HG02623 (cell line): ENCODE measurements around the gene ORAI3.
A peak's percentile ranks its signal among the peaks of the same experiment; 100 is the strongest.

Experiments
- ATAC-seq: cut with Tn5 transposase; IDR thresholded peaks from one replicate; pipeline ENCODE4 v1.9.1; 2021; ENCODE audit warnings: moderate library complexity; ENCODE audit not compliant: unreplicated experiment

ORAI3 gene

DNA sequence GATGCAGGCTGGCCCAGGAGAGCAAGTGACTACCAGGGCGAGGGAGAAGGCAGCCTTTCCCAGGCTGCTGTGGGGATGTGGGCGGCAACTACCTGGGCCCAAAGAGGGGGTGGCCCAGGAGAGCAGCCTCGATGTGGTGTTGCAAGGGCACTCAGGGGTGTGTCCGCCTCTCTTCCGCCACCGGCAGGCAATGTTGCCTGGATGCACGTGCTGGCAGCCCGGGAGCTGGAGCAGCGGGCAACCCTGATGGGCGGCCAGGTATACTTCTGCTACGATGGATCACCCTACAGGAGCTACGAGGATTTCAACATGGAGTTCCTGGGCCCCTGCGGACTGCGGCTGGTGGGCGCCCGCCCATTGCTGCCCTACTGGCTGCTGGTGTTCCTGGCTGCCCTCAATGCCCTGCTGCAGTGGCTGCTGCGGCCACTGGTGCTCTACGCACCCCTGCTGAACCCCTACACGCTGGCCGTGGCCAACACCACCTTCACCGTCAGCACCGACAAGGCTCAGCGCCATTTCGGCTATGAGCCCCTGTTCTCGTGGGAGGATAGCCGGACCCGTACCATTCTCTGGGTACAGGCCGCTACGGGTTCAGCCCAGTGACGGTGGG, 38.8 kb downstream of the ORAI3 start:
- ATAC-seq = no peak

DNA sequence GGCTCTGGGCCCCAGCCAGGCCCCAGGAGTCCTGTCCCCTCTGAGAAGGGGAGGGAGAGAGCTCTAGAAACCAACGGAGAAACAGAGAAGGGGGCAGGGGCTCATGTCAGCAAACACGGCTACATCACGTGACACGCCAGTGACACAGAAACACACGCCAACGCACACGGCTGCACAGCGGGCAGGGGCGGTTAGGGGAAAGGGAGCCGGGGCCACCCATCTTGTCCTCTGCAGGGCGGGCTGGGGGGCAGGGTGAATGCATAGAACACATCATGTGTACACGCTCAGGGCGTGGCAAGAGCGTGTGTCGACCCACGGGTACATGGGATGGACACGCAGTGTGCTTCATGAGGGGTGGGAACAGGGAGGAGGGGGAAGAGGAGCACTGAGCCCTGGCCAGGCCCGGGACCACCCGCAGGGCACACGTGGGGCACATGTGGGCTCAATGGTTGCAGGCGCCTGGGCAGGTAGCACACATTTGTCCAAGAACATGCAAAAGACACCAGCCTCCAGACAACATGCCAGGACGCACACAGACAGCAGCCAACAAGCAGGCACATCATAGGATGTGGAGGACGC, 40.7 kb downstream of the ORAI3 start:
- ATAC-seq = no peak

GRCh38 chr16:30990105-30990504, 41.2 kb downstream of the ORAI3 start:
- no peak for ATAC-seq

GRCh38 chr16:30991052-30991451, 42.2 kb downstream of the ORAI3 start:
- no peak for ATAC-seq

DNA sequence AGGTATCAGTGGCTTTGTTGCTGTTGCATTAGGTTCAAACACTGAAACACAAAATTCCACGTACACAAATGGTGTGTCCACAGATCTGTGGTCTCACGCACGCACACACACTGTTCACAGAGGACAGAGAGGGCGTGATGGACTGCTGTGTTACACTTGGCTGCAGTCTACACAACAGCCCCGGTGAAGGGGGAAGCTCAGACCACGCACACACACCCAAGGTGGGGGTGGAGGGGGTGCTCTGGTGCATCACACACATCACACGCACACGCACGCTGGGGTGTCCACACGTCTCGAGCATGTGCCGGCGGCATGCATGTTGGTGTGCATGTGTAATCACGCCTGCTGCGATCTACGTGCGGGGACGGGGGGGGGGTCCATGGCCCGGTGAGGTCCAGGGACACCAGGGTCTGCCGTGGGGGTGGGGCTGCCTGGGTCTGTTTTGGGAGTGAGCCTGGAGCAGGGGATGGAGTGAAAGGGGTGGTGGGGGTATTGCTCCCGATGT, 43.5 kb downstream of the ORAI3 start:
- no peak for ATAC-seq

DNA sequence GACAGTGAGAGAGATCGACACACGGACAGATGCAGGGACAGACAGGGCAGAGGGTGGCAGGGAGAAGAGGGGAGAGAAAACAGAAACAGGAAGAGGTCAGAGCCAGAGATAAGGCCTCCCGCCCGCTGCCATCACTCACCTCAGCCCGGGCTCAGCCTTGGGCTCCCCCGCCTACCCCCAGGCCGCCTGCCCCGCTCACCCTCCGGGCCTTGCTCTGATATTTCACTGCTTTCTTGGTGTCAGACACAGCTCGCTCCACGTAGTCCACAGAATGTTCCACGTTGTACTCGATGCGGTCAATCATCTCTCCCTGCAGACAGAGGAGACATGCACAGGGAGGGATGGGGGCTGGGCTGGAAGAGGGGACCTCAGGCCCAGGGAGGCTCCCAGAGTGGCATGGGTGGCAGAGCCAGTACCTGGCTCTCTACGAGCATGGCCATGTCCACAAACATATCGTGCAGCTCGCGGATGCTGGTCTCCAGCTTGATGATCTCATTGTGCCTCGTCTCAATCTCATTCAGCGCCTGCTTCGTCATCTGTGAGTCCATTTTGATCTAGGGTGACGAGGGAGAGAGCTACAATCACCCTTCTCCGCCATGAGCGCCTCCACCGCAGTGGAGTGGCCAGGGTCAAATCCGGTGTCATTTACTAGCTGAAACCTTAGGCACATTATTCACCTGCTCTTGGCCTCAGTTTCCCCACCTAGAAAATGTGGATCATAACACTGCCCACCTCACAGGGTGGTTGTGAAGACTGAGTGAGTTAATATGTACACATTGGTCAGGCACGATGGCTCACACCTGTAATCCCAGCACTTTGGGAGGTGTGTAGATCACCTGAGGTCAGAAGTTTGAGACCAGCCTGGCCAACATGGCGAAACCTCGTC, 44.3 kb downstream of the ORAI3 start:
- no peak for ATAC-seq

DNA sequence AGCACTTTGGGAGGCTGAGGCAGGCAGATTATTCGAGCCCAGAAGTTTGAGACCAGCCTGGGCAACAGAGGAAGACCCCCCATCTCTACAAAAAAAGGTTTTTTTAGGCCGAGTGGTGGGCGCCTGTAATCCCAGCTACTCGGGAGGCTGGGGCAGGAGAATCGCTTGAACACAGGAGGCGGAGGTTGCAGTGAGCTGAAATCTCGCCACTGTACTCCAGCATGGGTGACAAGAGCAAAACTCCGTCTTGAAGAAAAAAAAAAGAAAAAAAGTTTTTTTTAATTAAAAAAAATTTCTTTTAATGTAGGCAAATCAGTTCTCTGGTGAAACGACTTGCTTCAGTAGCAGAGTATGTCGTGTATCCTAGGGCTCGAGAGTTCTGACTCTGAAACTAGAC, 47.1 kb downstream of the ORAI3 start:
- no peak for ATAC-seq

GRCh38 chr16:30996324-30996984, 47.6 kb downstream of the ORAI3 start:
- no peak for ATAC-seq

DNA sequence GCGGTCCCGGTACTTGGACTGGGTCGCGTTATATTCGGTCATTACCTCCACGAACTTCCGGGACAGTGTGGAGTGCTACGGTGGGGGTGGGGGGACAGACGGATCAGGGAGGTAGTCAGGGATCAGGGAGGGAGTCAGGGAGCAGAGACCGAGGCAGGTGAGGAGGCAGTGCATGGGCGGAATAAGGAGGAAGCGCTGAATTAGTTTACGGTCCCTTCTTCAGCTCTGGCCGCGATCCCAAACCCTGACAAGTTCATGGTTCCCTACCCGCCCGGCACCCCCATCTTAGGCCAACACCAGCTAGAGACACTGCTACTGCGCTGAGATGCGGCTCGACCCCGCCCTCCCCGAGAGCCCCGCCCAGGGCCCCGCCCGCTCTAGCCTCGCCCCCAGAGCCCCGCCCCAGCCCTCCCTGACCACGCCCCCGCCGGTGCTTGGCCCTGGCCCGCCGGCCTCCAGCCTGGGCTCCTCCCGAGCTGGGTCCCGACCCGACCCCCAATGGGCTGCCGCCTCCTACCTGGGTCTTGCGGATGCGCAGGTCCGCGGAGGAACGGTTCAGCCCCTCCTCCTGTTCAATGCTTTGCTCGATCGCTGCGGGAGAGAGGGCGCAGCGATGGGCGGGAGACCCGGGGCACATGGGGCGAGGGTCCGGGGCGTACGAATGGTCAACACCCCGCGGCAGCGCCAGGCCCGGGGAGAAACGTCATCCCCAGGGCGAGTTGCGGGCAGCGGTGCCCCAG, 48.3 kb downstream of the ORAI3 start:
- ATAC-seq = peak; percentile 63

DNA sequence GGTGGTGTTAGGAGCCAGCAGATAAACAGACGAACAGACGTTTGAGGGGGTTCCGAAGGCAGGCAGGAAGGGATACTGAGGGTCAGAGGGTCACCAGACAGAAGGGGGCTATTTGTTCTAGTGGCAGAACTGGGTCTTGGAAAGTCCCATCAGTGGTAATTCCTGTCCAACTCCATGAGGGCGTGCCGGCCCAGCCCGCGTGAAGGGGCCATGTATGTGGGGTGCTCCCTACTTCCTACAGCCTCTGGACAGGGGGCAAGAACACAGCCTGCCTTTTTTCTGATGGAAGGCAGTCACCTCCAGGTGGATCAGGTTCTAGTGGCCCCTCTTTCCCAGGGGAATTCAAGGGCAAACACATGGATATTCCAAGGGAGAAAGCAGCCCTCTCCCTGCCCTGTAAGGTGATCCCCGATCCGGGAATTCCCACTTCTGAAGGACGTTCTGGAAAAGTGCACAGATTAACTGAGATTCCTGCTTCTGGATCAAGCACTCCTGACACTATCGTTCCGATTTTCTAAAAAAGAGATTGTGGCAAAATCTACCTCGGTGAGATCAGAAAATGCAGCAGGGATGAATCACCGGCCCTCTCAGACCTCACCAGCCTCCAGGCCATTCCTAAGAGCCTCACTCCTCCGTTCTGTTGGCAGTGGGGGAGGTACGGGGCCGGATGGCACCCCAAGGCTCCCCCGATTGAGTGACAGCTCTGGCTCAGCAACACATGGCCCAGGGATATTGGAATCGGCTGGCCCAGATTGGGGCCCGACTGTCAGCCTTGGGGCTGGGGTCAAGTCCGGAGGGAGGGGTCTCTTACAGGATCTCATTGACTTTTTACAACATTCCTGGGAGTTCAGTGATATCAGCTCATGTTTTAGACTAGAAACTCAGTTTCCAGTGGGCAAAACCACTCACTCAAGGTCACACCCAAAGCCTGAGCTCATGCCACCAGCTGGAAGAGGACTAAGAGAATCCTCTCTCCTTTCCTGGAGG, 49.1 kb downstream of the ORAI3 start:
- ATAC-seq = no peak

DNA sequence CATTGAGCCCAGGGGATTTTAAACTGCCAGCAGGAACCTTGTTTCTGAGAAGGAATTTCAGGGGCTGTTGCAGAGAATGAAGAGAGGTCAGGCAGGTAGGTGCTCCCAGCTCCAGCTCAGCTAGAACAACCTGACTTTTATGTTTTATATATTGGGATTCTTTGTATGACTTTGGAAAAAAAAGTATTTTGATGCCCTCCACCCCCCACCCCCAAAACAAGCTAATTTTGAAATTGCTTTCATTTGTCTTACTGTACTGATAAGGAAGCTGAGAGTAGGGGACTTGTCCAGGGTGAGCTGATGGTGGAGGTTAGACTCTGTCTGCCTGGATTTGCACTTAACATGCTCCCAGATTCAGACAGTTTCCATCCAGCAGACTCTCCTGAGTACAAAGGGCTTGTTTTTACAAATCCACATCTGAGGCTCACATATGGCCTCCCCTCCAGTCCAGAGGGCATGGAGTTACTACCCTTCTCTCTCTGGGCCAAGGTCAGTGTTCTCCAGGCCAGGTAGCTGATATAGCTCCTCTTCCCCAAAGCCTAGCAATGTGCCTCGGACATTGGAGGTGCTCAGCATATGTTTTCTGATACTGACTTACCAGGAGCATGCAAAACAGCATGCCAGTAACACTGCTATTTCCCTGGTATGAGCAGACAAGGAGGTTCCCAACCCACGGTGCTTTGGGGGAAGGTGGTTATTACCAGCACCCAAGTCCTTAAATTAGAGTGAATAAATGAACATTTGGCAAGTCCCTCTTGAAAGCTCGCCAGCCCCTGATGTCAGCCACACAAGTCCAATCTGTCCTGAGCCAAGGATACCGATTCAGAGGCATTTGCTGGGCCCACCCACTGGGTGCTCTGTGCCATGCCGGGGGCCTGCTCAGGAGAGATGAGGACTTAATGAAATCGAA, 50.2 kb downstream of the ORAI3 start:
- ATAC-seq = no peak

- ATAC-seq = no peak
Measured at GRCh38 chr16:31000671-31001382, 52.0 kb downstream of the ORAI3 start.

GRCh38 chr16:31001507-31002249, 52.8 kb downstream of the ORAI3 start:
- no peak for ATAC-seq

DNA sequence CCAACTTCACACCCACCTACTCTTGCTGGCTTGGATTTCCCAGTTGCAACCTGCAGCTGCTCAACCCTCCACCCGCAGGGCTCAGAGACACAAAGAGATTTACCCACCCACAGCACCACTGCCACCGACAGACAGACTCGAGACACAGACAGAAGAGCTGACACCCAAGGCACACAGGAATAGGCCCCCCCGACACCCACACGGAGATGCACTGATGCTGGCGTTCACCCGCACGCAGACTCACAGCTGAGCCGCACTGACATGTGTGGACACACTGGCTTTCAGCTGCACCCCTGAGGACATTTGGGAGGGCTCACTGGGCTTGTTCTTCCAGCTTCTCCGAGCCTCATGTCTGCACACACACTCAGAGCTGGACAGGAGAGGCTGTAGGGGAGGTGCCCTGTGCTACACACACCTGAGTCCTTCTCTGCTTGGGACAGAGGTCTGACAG, 53.4 kb downstream of the ORAI3 start:
- no peak for ATAC-seq

GRCh38 chr16:31002862-31003341, 54.0 kb downstream of the ORAI3 start:
- no peak for ATAC-seq

DNA sequence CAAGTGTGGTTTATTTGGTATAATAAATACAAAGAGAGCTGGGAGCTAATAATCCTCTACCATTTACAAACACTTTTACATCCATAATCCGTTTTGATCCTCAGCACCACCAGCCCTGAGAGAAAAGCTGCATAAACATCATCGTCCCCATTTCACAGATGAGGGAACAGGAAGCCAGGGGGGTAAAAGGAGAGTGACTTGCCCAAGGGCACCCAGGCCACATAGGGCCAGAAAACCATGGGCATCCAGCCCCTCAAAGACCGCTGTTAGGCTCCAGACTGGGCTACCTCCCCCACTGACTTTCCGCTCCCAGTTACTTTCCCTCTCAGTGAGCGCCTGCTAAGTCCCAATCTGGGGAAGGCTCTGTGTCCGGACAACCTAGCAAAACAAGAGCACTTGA, 54.9 kb downstream of the ORAI3 start:
- no peak for ATAC-seq
